NB4 (cell line): Measurements from ENCODE around the gene KNSTRN.

Experiments used
- DNase-seq: peaks from one replicate; pipeline ENCODE4 v3.0.0; 2010; ENCODE audit warnings: low read depth
- H3K4me3 ChIP-seq: one replicate; pipeline ENCODE4 v1.5.1; 2011; ENCODE audit warnings: mild to moderate bottlenecking, low read depth, low read length, moderate library complexity
- MYC ChIP-seq: IDR thresholded peaks from 2 replicates; pipeline ENCODE4 v1.6.1; 2011; ENCODE audit warnings: low read depth, low read length
- POLR2A ChIP-seq: IDR thresholded peaks from 2 replicates; pipeline ENCODE4 v1.6.1; 2011; ENCODE audit warnings: mild to moderate bottlenecking; ENCODE audit not compliant: insufficient read length; ENCODE audit errors: extremely low read depth
- TF ChIP-seq, protein P1 (sequence below): IDR thresholded peaks from 2 replicates; pipeline ENCODE4 v1.6.1; 2011; ENCODE audit warnings: low read depth, low read length
- TF ChIP-seq, protein P2 (sequence below): IDR thresholded peaks from one replicate; pipeline ENCODE4 v1.5.1; 2012; ENCODE audit warnings: low read depth, low read length

KNSTRN gene

DNA sequence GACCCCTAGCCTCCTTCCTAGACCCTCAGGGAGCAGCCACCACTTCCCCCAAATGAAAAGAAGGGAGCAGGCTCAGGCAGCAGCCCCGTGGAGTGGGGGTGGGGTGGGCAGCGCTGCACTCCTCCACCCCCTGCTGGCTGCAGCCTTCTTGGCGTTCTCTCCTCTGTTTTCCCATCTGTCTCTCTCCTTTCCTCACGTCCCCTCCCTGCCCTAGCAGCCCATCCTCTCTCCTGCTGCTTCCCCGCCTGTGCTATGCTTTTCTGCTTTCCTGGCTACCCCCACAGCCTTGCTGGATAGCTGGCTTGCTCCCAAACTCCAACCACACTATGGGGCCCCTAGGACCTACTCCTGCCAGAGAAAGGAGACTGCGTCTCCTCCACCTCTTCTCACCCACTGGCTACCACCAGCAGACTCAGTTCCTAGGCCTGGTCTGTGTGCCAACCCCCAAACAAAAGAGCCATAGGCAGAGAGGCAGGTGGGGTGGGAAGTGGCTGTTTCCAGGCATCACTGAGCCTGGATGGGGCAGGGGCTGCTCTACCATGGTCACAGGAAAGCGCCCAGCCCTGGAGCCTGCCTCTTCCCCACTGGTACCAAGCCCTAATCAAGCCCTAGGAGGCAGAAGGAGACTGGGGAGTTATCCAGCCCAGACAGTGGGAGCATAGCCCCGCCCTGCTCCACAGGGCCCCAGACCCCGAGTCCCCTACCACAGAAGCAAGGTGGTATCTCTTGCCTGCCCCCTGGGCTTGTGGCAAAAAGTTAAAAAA is 27.9 kb upstream of the KNSTRN start:
- TF ChIP-seq, protein P1, sequence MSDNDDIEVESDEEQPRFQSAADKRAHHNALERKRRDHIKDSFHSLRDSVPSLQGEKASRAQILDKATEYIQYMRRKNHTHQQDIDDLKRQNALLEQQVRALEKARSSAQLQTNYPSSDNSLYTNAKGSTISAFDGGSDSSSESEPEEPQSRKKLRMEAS, result no peak
- TF ChIP-seq, protein P2, sequence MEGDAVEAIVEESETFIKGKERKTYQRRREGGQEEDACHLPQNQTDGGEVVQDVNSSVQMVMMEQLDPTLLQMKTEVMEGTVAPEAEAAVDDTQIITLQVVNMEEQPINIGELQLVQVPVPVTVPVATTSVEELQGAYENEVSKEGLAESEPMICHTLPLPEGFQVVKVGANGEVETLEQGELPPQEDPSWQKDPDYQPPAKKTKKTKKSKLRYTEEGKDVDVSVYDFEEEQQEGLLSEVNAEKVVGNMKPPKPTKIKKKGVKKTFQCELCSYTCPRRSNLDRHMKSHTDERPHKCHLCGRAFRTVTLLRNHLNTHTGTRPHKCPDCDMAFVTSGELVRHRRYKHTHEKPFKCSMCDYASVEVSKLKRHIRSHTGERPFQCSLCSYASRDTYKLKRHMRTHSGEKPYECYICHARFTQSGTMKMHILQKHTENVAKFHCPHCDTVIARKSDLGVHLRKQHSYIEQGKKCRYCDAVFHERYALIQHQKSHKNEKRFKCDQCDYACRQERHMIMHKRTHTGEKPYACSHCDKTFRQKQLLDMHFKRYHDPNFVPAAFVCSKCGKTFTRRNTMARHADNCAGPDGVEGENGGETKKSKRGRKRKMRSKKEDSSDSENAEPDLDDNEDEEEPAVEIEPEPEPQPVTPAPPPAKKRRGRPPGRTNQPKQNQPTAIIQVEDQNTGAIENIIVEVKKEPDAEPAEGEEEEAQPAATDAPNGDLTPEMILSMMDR, result peak; percentile 43
- peak; percentile 38 for DNase-seq

DNA sequence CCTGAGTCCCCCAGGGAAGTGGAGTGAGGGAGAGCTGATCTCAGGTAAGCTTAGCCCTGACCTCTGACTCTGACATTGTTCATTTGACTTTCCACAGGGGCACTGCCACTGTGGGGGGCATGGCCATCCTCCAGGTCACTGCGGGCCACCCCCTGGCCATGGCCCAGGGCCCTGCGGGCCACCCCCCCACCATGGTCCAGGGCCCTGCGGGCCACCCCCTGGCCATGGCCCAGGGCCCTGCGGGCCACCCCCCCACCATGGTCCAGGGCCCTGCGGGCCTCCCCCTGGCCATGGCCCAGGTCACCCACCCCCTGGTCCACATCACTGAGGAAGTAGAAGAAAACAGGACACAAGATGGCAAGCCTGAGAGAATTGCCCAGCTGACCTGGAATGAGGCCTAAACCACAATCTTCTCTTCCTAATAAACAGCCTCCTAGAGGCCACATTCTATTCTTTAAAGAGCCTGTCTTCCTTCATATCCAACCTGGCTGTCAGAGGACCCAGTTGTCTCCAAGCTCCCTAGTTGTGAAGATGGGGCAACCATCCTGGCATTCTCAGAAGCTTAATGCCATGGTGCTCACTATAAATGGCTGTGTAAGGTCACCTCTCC is 26.4 kb upstream of the KNSTRN start:
- no peak for DNase-seq
- TF ChIP-seq POLR2A, result no peak
- TF ChIP-seq, protein P1, result no peak
- TF ChIP-seq, protein P2, result no peak
- TF ChIP-seq MYC, result no peak
- H3K4me3 ChIP-seq, result no peak overlapping the region

More for the DNA sequence above, 27.9 kb upstream of the KNSTRN start:
- no peak overlapping the region for H3K4me3 ChIP-seq

DNA sequence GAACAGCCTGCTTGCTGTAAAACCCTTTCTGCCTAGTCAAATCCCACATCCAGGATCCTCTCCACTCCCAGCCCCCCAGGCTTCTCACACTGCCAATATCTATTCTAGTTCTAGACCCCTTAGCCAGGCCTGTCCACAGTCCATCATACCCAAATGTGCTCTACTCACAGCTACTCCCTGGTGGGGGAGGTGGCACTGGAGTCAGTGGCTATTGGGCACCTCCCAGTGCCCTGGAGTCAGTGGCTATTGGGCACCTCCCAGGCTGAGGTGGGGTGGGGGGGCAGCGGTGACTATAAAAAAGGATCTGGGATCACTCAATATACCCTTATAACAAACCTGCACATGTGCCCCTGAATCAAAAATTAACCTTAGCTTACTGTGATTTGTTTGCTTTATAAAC is 25.3 kb upstream of the KNSTRN start:
- no peak for DNase-seq
- H3K4me3 ChIP-seq, result no peak overlapping the region
- TF ChIP-seq MYC, result no peak
- TF ChIP-seq, protein P1, result no peak
- no peak for TF ChIP-seq POLR2A

DNA sequence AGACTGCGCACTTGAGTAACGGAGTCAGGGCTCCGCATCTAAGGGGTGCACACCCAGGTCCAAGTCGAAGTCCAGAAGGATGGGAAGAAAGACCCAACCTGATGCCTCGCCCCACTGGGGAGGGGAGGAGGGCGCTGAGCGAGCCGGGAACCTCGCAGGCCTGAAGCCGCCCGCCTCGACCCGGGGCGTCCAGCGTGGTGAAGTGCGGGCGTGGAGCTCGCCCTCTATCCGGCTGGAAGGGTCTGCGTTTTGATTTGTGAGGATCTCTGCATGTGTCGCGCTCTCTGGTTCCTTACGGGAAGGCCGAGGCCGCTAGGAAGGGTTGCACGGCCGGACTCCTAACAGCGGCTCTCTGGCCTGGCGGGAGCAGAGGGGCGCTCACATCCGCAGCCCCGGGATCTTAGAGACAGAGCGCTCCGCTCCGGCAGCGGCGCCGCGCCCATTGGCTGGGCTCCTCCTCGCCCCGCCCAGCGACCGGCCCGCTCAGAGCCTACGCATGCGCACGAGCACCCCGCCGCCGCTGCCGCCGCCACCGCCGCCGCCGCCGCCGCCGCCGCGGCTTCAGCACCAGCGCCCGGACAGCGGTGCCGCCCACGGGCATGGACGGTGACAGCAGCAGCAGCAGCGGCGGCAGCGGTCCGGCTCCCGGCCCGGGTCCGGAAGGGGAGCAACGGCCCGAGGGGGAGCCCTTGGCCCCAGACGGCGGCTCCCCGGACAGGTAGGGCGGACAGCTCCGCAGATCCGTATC is 24.6 kb upstream of the KNSTRN start, which contains the start of gene DISP2:
Gene DISP2, plus strand, starts transcription at position 497 of the 748 bp plus-strand sequence. Its CDS starts 103 bp downstream, at position 600.
- peak within 1 kb of the TSS; percentile 42 for H3K4me3 ChIP-seq
- TF ChIP-seq MYC (no peak), POLR2A (no peak)
- TF ChIP-seq, protein P2, result no peak
- TF ChIP-seq, protein P1, result peak; percentile 66
- peak; percentile 80 for DNase-seq

DNA sequence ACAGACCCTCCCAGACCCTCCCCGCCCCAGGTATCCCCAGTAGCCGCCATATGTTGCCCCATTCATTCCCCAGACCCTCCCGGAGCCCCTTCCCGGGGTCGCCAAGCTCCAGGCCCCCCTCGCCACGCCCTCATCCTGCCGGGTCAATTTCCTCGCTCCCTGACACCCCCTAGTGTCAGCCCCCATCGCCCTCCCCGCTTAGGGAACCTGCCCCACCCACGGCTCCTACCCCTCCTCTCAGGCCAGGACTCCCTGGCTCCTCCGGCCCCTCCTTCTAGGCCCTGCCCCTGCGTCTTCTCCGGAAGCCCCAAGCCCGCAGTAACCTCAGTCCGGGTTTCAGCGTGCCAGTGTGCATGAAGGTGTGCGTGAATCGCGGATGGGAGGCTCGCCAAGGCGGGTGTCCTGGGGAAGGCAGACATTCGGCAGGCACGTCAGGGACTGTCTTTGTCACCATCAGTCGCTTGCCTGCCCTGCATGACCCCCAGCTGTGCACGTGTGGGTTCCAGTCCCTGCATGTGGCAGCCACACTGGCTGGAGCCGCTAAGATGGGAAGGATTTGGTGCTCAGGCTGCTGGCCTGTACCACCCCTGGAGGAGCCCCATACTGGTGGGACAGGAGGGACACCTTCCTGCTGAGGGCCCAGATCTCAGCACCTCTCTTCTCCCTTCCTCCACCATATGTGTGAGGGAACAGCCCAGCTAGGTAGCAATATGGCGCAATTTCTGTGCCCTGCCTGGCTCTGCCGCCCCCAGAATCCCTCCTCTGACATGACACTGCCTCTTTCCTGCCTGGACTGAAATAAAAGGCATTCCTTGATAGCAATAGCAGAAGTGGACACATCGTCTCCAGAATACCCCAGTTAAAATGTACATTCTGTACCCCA is 23.8 kb upstream of the KNSTRN start:
- peak; percentile 56 for DNase-seq
- H3K4me3 ChIP-seq, result peak overlapping the region; percentile 42
- TF ChIP-seq POLR2A, result no peak
- TF ChIP-seq, protein P2, result no peak

DNA sequence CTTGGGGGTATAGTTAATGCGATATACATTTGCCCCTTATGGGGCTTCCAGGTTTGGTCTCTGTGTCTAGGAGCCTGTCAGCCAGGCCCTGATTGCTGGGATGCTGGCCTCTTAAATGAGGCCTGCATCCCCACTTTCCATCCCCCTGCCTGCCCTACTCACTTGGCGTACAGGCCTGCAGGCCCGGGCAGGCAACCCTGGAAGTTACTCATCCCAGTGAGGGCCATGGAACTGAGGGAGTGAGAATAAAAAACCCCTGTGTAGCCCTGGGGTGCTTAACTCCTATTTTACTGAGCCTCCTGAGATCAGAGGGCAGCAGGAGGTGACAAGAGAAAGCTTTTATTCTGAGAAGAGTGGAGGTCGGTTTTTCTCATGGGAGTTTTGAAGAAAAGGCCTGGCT is 22.5 kb upstream of the KNSTRN start:
- TF ChIP-seq POLR2A, result no peak
- TF ChIP-seq, protein P1, result no peak
- TF ChIP-seq, protein P2, result no peak
- TF ChIP-seq MYC, result no peak
- no peak overlapping the region for H3K4me3 ChIP-seq

More for the DNA sequence above, 22.5 kb upstream of the KNSTRN start:
- no peak for DNase-seq
